Measurements from ENCODE around the gene LAS1L. TPM values are rescaled to one million over a fixed set of nuclear protein-coding genes. Genes with fewer than 3 reads are reported as not detected.

Gene LAS1L
- total and polyA plus RNA-seq, 2 donors (not counting 3 experiments of a cell fraction or from before 2014, with no cell fraction given) = 22.9 to 34.2 TPM

DNA sequence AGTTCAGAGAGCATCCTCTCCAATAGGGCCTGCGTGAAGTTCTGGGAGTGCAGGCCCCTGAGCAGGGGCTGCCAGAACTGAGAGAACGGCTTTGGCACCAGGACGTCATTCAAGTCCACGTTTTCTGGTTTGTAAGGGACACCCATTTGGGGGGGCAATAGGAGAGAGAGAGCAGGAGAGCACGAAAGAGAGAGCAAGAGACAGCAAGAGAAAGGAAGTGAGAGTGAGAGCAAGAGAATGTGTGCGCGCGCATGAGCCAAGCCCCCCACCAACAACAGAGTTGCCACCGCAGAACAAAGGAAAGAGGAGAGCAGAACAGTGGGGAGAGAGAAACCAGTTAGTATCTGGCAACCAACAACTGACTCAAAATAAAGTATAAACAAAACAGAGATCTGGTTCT lies 10.4 kb downstream of the LAS1L start:
- Histone ChIP-seq H3K9me3 (replicated peaks; ENCODE audit: control insufficient read depth, insufficient read depth, low read length) (no peaks in the 10 kb centered on the region), H3K79me2 (ENCODE audit: control insufficient read depth, insufficient read depth, low read length) (no peaks in the 10 kb centered on the region), H3K4me2 (ENCODE audit: insufficient read depth, low read length) (no peak overlapping the region), H3K9ac (replicated peaks; ENCODE audit: extremely low read depth, insufficient read depth, low read length) (no peak overlapping the region), H3K9me1 (replicated peaks; ENCODE audit: control insufficient read depth, extremely low read depth, insufficient read depth, low read length) (no peaks in the 10 kb centered on the region), H3K4me3 (replicated peaks in 1 of 3; ENCODE audit: insufficient read depth in 1 of 3, low read depth in 1 of 3, low read length in 3 of 3) (no peak overlapping the region), H3K27ac (ENCODE audit: insufficient read depth, low read depth, low read length) (no peak overlapping the region), H3K36me3 (ENCODE audit: control insufficient read depth in 2 of 2, extremely low read depth in 1 of 2, insufficient read depth in 2 of 2, low read length in 2 of 2) (peaks cover 7 to 13% of the 10 kb centered on the region in 2 experiments), H3K4me1 (ENCODE audit: control insufficient read depth, extremely low read depth, insufficient read depth, low read length) (no peaks in the 10 kb centered on the region), H3K27me3 (ENCODE audit: control insufficient read depth in 2 of 2, insufficient read depth in 2 of 2, low read length in 2 of 2) (no peaks in the 10 kb centered on the region), H4K20me1 (replicated peaks; ENCODE audit: control insufficient read depth, extremely low read depth, insufficient read depth, low read length) (no peaks in the 10 kb centered on the region), H2AFZ (ENCODE audit: low read depth, low read length) (no peak overlapping the region)
- no peak for DNase-seq (ENCODE audit: low read depth, low spot score)
- intact Hi-C loops (cut with micrococcal nuclease) (loop anchor here (1.0 kb wide), 1 partner anchor 16 kb away; no protein-coding TSS in a partner anchor), dilution Hi-C loops (cut with MboI; ENCODE audit: extremely low pct_ligation_motif_present, low sequenced_read_pairs) (no loop called here)
- ChIA-PET CTCF (no interaction called here), POLR2A (interaction anchor here (0.6 kb wide), 1 partner anchor 16 kb away, joined by 6 read pairs; no protein-coding TSS in a partner anchor)
- no TSS peak for BruUV-seq (replicated peaks)
- FAIRE-seq = no peak
- no peak for TF ChIP-seq MYC (IDR thresholded peaks at IDR 0.05; ENCODE audit: low read depth, low read length)
- TF ChIP-seq POLR2AphosphoS5 (IDR thresholded peaks at IDR 0.05; ENCODE audit: insufficient read depth, low read depth, low read length) = no peak
- no peak for TF ChIP-seq JUN (IDR thresholded peaks at IDR 0.05; ENCODE audit: borderline replicate concordance, insufficient read depth, insufficient read length, low read depth)
- TF ChIP-seq, protein P1, sequence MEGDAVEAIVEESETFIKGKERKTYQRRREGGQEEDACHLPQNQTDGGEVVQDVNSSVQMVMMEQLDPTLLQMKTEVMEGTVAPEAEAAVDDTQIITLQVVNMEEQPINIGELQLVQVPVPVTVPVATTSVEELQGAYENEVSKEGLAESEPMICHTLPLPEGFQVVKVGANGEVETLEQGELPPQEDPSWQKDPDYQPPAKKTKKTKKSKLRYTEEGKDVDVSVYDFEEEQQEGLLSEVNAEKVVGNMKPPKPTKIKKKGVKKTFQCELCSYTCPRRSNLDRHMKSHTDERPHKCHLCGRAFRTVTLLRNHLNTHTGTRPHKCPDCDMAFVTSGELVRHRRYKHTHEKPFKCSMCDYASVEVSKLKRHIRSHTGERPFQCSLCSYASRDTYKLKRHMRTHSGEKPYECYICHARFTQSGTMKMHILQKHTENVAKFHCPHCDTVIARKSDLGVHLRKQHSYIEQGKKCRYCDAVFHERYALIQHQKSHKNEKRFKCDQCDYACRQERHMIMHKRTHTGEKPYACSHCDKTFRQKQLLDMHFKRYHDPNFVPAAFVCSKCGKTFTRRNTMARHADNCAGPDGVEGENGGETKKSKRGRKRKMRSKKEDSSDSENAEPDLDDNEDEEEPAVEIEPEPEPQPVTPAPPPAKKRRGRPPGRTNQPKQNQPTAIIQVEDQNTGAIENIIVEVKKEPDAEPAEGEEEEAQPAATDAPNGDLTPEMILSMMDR (IDR thresholded peaks at IDR 0.05; ENCODE audit: extremely low read depth in 1 of 2, insufficient read depth in 1 of 2, low read depth in 1 of 2, low read length in 2 of 2) = no peak
- TF ChIP-seq POLR2A (IDR thresholded peaks at IDR 0.05; ENCODE audit: low read depth, low read length) = no peak
- no peak for TF ChIP-seq FOS (IDR thresholded peaks at IDR 0.05; ENCODE audit: borderline replicate concordance, insufficient read depth, low read length)
- TF ChIP-seq, protein P2, sequence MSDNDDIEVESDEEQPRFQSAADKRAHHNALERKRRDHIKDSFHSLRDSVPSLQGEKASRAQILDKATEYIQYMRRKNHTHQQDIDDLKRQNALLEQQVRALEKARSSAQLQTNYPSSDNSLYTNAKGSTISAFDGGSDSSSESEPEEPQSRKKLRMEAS (IDR thresholded peaks at IDR 0.05; ENCODE audit: insufficient read depth, insufficient read length) = no peak
- no peak for TF ChIP-seq EZH2 (IDR thresholded peaks at IDR 0.05; ENCODE audit: borderline replicate concordance, low read depth, low read length, severe bottlenecking)
- TF ChIP-seq GATA2 (IDR thresholded peaks at IDR 0.05; ENCODE audit: insufficient read depth, insufficient read length, low read depth, low read length) = no peak

All from endothelial cell of umbilical vein (primary cell).